DOHH2 (cell line): ENCODE measurements around the gene GABPA.

Experiments used
- H3F3A ChIP-seq: fragments of 200-600 bp; sonication (generic), shearing (Covaris generic); 2 replicates; pipeline ENCODE4 v1.6.0; 2016; ENCODE audit warnings: antibody characterized with exemption, mild to moderate bottlenecking; ENCODE audit not compliant: control insufficient read depth, insufficient read depth
- H3K27ac ChIP-seq: fragments of 200-600 bp; sonication (generic); 2 replicates; pipeline ENCODE4 v1.5.1; 2014; ENCODE audit warnings: low read depth, mild to moderate bottlenecking, low read length, moderate library complexity
- H3K27me3 ChIP-seq: fragments of 200-600 bp; sonication (generic); 2 replicates; pipeline ENCODE4 v1.6.1; 2014; ENCODE audit warnings: mild to moderate bottlenecking, low read length, mixed read lengths; ENCODE audit not compliant: control insufficient read depth
- H3K36me3 ChIP-seq: fragments of 200-600 bp; sonication (generic); 2 replicates; pipeline ENCODE4 v1.6.1; 2014; ENCODE audit warnings: mild to moderate bottlenecking, low read length, moderate library complexity, mixed read lengths; ENCODE audit not compliant: control insufficient read depth
- H3K4me1 ChIP-seq: fragments of 200-600 bp; sonication (generic); 2 replicates; pipeline ENCODE4 v1.6.1; 2014; ENCODE audit warnings: mild to moderate bottlenecking, low read length, mixed read lengths; ENCODE audit not compliant: control insufficient read depth
- H3K4me2 ChIP-seq: fragments of 200-600 bp; sonication (generic); 2 replicates; pipeline ENCODE4 v1.6.0; 2014; ENCODE audit warnings: mild to moderate bottlenecking, low read length, moderate library complexity
- H3K4me3 ChIP-seq: fragments of 200-600 bp; sonication (generic); 2 replicates; pipeline ENCODE4 v1.5.1; 2014; ENCODE audit warnings: mild to moderate bottlenecking, low read length, mixed read lengths
- H3K79me2 ChIP-seq: fragments of 200-600 bp; sonication (generic); 2 replicates; pipeline ENCODE4 v1.6.1; 2014; ENCODE audit warnings: mild to moderate bottlenecking, low read length, mixed read lengths; ENCODE audit not compliant: control insufficient read depth
- H3K9me2 ChIP-seq: fragments of 200-600 bp; sonication (generic); replicated peaks from 2 replicates; pipeline ENCODE4 v1.6.1; 2014; ENCODE audit warnings: mild to moderate bottlenecking, low read length, mixed read lengths; ENCODE audit not compliant: control insufficient read depth
- H3K9me3 ChIP-seq: fragments of 200-600 bp; sonication (generic); 2 replicates; pipeline ENCODE4 v1.6.1; 2014; ENCODE audit warnings: antibody characterized with exemption, low read length, mixed read lengths; ENCODE audit not compliant: control insufficient read depth, insufficient read depth
- H4K20me1 ChIP-seq: fragments of 200-600 bp; sonication (generic); 2 replicates; pipeline ENCODE4 v1.6.0; 2014; ENCODE audit warnings: low read depth, mild to moderate bottlenecking, antibody characterized with exemption, low read length, moderate library complexity; ENCODE audit not compliant: control insufficient read depth, insufficient read depth
- EZH2phosphoT487 ChIP-seq: fragments of 200-600 bp; sonication (generic); IDR thresholded peaks from 2 replicates; pipeline ENCODE4 v1.6.1; 2017; ENCODE audit warnings: borderline replicate concordance, mild to moderate bottlenecking, antibody characterized with exemption, low read length, moderate library complexity, mixed read lengths
- TF ChIP-seq, protein P1 (sequence below): fragments of 200-600 bp; sonication (generic); IDR thresholded peaks from one replicate; pipeline ENCODE4 v1.5.1; 2014; ENCODE audit warnings: antibody characterized with exemption, mild to moderate bottlenecking, low read depth, low read length; ENCODE audit not compliant: poor library complexity, severe bottlenecking

The GABPA gene

GRCh38 chr21:25756190-25756932 is 21.6 kb downstream of the GABPA start:
- Histone ChIP-seq H3K4me1 (no peaks in the 10 kb centered on the region), H3K9me2 (no peaks in the 10 kb centered on the region), H3K9me3 (no peaks in the 10 kb centered on the region), H3K27me3 (no peaks in the 10 kb centered on the region), H3F3A (no peaks in the 10 kb centered on the region), H3K79me2 (no peaks in the 10 kb centered on the region), H3K4me2 (no peak overlapping the region), H3K4me3 (no peak overlapping the region), H3K36me3 (peaks cover 78% of the 10 kb centered on the region), H3K27ac (no peak overlapping the region), H4K20me1 (no peaks in the 10 kb centered on the region)
- no peak for TF ChIP-seq EZH2phosphoT487
- TF ChIP-seq, protein P1, sequence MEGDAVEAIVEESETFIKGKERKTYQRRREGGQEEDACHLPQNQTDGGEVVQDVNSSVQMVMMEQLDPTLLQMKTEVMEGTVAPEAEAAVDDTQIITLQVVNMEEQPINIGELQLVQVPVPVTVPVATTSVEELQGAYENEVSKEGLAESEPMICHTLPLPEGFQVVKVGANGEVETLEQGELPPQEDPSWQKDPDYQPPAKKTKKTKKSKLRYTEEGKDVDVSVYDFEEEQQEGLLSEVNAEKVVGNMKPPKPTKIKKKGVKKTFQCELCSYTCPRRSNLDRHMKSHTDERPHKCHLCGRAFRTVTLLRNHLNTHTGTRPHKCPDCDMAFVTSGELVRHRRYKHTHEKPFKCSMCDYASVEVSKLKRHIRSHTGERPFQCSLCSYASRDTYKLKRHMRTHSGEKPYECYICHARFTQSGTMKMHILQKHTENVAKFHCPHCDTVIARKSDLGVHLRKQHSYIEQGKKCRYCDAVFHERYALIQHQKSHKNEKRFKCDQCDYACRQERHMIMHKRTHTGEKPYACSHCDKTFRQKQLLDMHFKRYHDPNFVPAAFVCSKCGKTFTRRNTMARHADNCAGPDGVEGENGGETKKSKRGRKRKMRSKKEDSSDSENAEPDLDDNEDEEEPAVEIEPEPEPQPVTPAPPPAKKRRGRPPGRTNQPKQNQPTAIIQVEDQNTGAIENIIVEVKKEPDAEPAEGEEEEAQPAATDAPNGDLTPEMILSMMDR: no peak

DNA sequence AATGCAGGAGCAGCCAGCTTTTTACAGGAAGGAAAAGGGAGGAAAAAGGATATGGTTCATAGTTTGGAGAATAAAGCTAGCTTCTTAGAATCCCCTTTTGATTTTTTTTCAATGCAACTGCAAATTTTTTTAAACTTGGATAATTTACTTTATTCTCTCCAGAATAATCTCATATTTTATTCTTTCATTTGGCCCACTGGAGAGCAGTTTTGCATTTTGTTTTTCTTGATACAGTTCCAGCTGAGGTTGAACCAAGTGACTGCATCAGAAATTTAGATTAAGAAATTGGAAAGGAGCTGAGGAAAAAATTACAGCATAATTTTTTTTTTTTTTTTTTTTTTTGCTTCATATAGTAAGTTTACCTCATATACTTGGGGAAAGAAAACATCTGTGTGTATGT is 22.8 kb downstream of the GABPA start:
- Histone ChIP-seq H3K4me3 (no peak overlapping the region), H3K27me3 (no peaks in the 10 kb centered on the region), H3K4me2 (no peak overlapping the region), H3K4me1 (no peaks in the 10 kb centered on the region), H3K9me2 (no peaks in the 10 kb centered on the region), H3K9me3 (no peaks in the 10 kb centered on the region), H4K20me1 (no peaks in the 10 kb centered on the region), H3K79me2 (no peaks in the 10 kb centered on the region), H3F3A (no peaks in the 10 kb centered on the region), H3K36me3 (peaks cover 79% of the 10 kb centered on the region), H3K27ac (no peak overlapping the region)
- TF ChIP-seq EZH2phosphoT487: no peak
- TF ChIP-seq, protein P1: no peak

- Histone ChIP-seq H3K9me2 (no peaks in the 10 kb centered on the region), H3K27ac (no peak overlapping the region), H3K9me3 (no peaks in the 10 kb centered on the region), H3F3A (no peaks in the 10 kb centered on the region), H4K20me1 (no peaks in the 10 kb centered on the region), H3K36me3 (peaks cover 82% of the 10 kb centered on the region), H3K4me3 (no peak overlapping the region), H3K4me1 (no peaks in the 10 kb centered on the region), H3K79me2 (no peaks in the 10 kb centered on the region), H3K27me3 (no peaks in the 10 kb centered on the region), H3K4me2 (no peak overlapping the region)
- TF ChIP-seq, protein P1: no peak
- TF ChIP-seq EZH2phosphoT487: no peak
Measured at GRCh38 chr21:25759573-25759972, 24.8 kb downstream of the GABPA start.
